Mesenchymal stem cell (in vitro differentiated cells and primary cell): ENCODE data around the gene MYL4.

ENCODE experiments used
- DNase-seq: peaks from one replicate; pipeline ENCODE4 v3.0.0-alpha.2; 2013
- H2AFZ ChIP-seq: one replicate; pipeline ENCODE4 v1.6.1; 2013; ENCODE audit warnings: low read depth, mild to moderate bottlenecking, control low read depth, inconsistent platforms, low read length, moderate library complexity
- H2AK5ac ChIP-seq: 2 replicates; pipeline ENCODE4 v1.6.1; 2013; ENCODE audit warnings: low read length, moderate library complexity, mild to moderate bottlenecking, inconsistent platforms; ENCODE audit not compliant: severe bottlenecking
- H2BK120ac ChIP-seq: one replicate; pipeline ENCODE4 v1.6.1; 2013; ENCODE audit warnings: low read depth, mild to moderate bottlenecking, inconsistent platforms, low read length, moderate library complexity
- H2BK12ac ChIP-seq, 2 experiments: one replicate each; pipeline ENCODE4 v1.6.1; 2013; ENCODE audit warnings: inconsistent platforms in 2 of 2, low read length in 2 of 2, mild to moderate bottlenecking in 2 of 2, moderate library complexity in 2 of 2, control low read depth in 1 of 2
- H2BK15ac ChIP-seq: one replicate; pipeline ENCODE4 v1.6.1; 2013; ENCODE audit warnings: mild to moderate bottlenecking, low read depth, inconsistent platforms; ENCODE audit not compliant: poor library complexity, severe bottlenecking
- H2BK5ac ChIP-seq: 2 replicates; pipeline ENCODE4 v1.6.1; 2013; ENCODE audit warnings: low read depth, mild to moderate bottlenecking, low read length, control low read depth, inconsistent platforms; ENCODE audit not compliant: poor library complexity, severe bottlenecking
- H3K14ac ChIP-seq, 2 experiments: one replicate each; pipeline ENCODE4 v1.6.1; 2013; ENCODE audit warnings: inconsistent platforms in 2 of 2, low read length in 2 of 2, control low read depth in 1 of 2, mild to moderate bottlenecking in 1 of 2, moderate library complexity in 1 of 2
- H3K18ac ChIP-seq, 2 experiments: one replicate each; pipeline ENCODE4 v1.6.1; 2013; ENCODE audit warnings: inconsistent platforms in 2 of 2, low read length in 2 of 2, control low read depth in 1 of 2, low read depth in 1 of 2, mild to moderate bottlenecking in 1 of 2
- H3K23ac ChIP-seq, 2 experiments: one replicate each; pipeline ENCODE4 v1.6.1; 2013; ENCODE audit warnings: inconsistent platforms in 2 of 2, low read length in 2 of 2, mild to moderate bottlenecking in 2 of 2, moderate library complexity in 2 of 2, control low read depth in 1 of 2
- H3K27ac ChIP-seq: 2 replicates; pipeline ENCODE4 v1.5.1; 2013; ENCODE audit warnings: mild to moderate bottlenecking, moderate library complexity, low read length, control low read depth, inconsistent platforms; ENCODE audit not compliant: poor library complexity, severe bottlenecking
- H3K27me3 ChIP-seq, 2 experiments: 2 replicates each; pipeline versions ENCODE4 v1.6.1 to v1.7.0; 2013; ENCODE audit warnings: low read length in 2 of 2, mild to moderate bottlenecking in 2 of 2, moderate library complexity in 2 of 2, control low read depth in 1 of 2, inconsistent platforms in 1 of 2; ENCODE audit not compliant: control insufficient read depth in 1 of 2, insufficient read depth in 1 of 2
- H3K36me3 ChIP-seq, 2 experiments: 2 replicates each; pipeline versions ENCODE4 v1.6.1 to v1.7.0; 2013; ENCODE audit warnings: low read length in 2 of 2, control low read depth in 1 of 2, inconsistent platforms in 1 of 2, low read depth in 1 of 2, mild to moderate bottlenecking in 1 of 2; ENCODE audit not compliant: insufficient read depth in 2 of 2, control insufficient read depth in 1 of 2
- H3K4ac ChIP-seq, 2 experiments: one replicate each; pipeline ENCODE4 v1.6.1; 2013; ENCODE audit warnings: inconsistent platforms in 2 of 2, low read length in 2 of 2, mild to moderate bottlenecking in 2 of 2, moderate library complexity in 2 of 2, control low read depth in 1 of 2, low read depth in 1 of 2
- H3K4me1 ChIP-seq: 2 replicates; pipeline ENCODE4 v1.6.1; 2013; ENCODE audit warnings: low read depth, low read length, control low read depth; ENCODE audit not compliant: control insufficient read depth, insufficient read depth
- H3K4me2 ChIP-seq: 2 replicates; pipeline ENCODE4 v1.6.1; 2013; ENCODE audit warnings: low read length, mild to moderate bottlenecking, inconsistent platforms; ENCODE audit not compliant: poor library complexity, severe bottlenecking
- H3K4me3 ChIP-seq, 2 experiments: 2 replicates each; pipeline versions ENCODE4 v1.5.1 to v1.7.0; 2013; ENCODE audit warnings: low read length in 2 of 2, mild to moderate bottlenecking in 2 of 2, control low read depth in 1 of 2, low read depth in 1 of 2; ENCODE audit not compliant: insufficient read depth in 1 of 2
- H3K79me1 ChIP-seq: replicated peaks from 2 replicates; pipeline ENCODE4 v1.6.1; 2013; ENCODE audit warnings: mild to moderate bottlenecking, control low read depth, low read length, inconsistent platforms; ENCODE audit not compliant: poor library complexity, severe bottlenecking
- H3K9ac ChIP-seq: 2 replicates; pipeline ENCODE4 v1.7.0; 2013; ENCODE audit warnings: mild to moderate bottlenecking, low read length, moderate library complexity
- H3K9me3 ChIP-seq: 2 replicates; pipeline ENCODE4 v1.7.0; 2013; ENCODE audit warnings: mild to moderate bottlenecking, low read length; ENCODE audit not compliant: control insufficient read depth
- H4K8ac ChIP-seq: one replicate; pipeline ENCODE4 v1.6.1; 2013; ENCODE audit warnings: inconsistent platforms, mild to moderate bottlenecking, low read length, moderate library complexity
- H4K91ac ChIP-seq: one replicate; pipeline ENCODE4 v1.6.1; 2013; ENCODE audit warnings: mild to moderate bottlenecking, low read length, inconsistent platforms
- WGBS: methylation state at CpG from one replicate; pipeline ENCODE4 v1.1.7; 2013; ENCODE audit warnings: mixed read lengths; 5-methylcytosine and 5-hydroxymethylcytosine counted together

Gene MYL4

GRCh38 chr17:47205419-47205963 lies 3.7 kb upstream of the MYL4 start:
- Histone ChIP-seq H4K91ac (no peak overlapping the region), H3K27ac (peak overlapping the region; percentile 94), H3K4me1 (peaks cover 30% of the 10 kb centered on the region), H3K14ac (no peak overlapping the region), H3K4ac (peak overlapping the region in 1 of 2 experiments; percentile 16), H2BK5ac (peak overlapping the region; percentile 95), H3K18ac (peak overlapping the region in 1 of 2 experiments; percentile 59), H2AFZ (no peak overlapping the region), H2AK5ac (peak overlapping the region; percentile 73), H3K9ac (peak overlapping the region; percentile 63), H3K4me2 (peak overlapping the region; percentile 41), H3K79me1 (no peaks in the 10 kb centered on the region), H2BK120ac (no peak overlapping the region), H2BK12ac (peak overlapping the region in 1 of 2 experiments; percentile 68), H3K23ac (no peak overlapping the region), H4K8ac (no peak overlapping the region), H2BK15ac (peak overlapping the region; percentile 44), H3K4me3 (peak overlapping the region in 1 of 2 experiments; percentile 50), H3K36me3 (no peaks in the 10 kb centered on the region), H3K9me3 (no peaks in the 10 kb centered on the region), H3K27me3 (no peaks in the 10 kb centered on the region)
- 65% methylated on average over 9 of the region's 9 CpGs for WGBS
- DNase-seq = peak; percentile 77

DNA sequence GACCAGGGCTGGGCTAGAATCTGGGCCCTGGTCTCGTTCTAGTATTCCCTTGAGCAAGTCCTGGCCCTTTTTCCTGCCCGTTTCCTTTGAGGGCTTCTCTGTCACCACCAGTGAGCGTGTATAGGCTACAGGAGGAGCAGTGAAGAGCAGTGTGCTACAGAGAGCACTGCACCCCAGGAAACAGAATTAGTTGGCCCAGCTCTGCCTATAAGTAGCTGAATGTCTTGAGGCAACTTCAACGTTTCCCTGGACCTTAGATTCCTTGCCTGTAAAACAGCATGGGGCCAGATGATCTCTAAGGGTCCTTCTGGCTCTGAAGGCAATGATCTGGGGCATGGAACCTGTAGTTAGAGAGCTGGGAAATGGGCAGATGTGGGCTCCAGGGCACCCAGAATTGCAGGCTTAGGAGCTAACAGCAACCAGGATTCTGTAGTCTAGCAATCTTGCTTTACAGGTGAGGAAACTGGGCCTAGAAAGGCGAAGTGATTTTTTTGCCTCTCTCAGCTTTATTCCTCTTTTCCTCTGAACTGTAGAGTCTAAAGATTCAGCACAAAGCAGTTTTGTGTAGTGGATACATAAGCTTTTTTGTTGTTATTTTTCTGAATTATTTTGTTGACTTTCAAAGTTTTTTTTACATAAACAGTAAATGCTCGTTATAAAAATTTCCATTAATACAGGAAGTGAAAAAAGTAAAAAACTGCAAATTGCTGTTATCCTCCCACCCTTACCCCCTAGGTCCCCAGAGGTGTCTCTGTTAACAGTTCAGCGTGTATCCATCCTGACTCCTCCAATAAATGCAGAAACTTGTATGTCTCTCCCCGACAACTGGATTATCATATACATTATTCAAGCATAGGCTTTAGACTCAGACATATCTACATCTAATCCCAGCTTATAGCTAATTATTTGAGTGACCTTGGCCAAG lies 1.7 kb upstream of the MYL4 start:
- no peaks in the 10 kb centered on the region for H3K9me3 ChIP-seq
- peak overlapping the region in 1 of 2 experiments; percentile 59 for H3K4ac ChIP-seq
- H3K9ac ChIP-seq = no peak overlapping the region
- no peak overlapping the region for H4K91ac ChIP-seq
- no peak overlapping the region for H3K4me2 ChIP-seq
- 82% methylated on average over 8 of the region's 8 CpGs for WGBS
- no peak overlapping the region for H3K23ac ChIP-seq
- H2BK12ac ChIP-seq = peak overlapping the region in 1 of 2 experiments; percentile 31
- no peak overlapping the region for H3K27ac ChIP-seq
- H2BK5ac ChIP-seq = no peak overlapping the region
- H3K79me1 ChIP-seq = no peaks in the 10 kb centered on the region
- no peak overlapping the region for H3K14ac ChIP-seq
- H2BK15ac ChIP-seq = no peak overlapping the region
- H2AFZ ChIP-seq = no peak overlapping the region
- peak overlapping the region; percentile 92 for H2AK5ac ChIP-seq
- no peak overlapping the region for H2BK120ac ChIP-seq
- H3K4me1 ChIP-seq = peaks cover 30% of the 10 kb centered on the region
- H3K18ac ChIP-seq = no peak overlapping the region
- H3K4me3 ChIP-seq = no peak overlapping the region
- no peak for DNase-seq
- H4K8ac ChIP-seq = peak overlapping the region; percentile 1
- no peaks in the 10 kb centered on the region for H3K36me3 ChIP-seq
- H3K27me3 ChIP-seq = no peaks in the 10 kb centered on the region

DNA sequence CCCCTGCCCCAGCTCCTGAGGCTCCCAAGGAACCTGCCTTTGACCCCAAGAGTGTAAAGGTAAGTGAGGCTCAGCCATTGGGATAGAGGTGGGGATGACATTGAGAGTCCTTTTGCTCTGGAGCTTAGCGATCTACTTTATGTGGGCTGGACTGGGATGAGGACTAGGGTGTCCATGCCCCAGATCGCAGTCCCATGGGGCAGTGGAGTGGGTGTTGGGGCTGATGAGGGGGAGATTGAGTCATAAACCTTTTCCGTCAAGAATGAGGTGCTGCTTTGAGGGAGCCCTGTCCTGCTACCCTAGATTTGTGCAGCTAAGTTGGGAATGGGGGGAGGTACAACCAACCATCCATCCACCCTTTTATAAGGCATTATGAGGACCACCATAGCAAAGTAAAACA lies 351 bp downstream of the MYL4 start:
- Histone ChIP-seq H3K9ac (no peak overlapping the region), H4K8ac (no peak overlapping the region), H3K23ac (no peak overlapping the region), H3K4me3 (no peak overlapping the region), H3K9me3 (no peaks in the 10 kb centered on the region), H4K91ac (no peak overlapping the region), H2BK12ac (peak overlapping the region in 1 of 2 experiments; percentile 57), H2BK15ac (peak overlapping the region; percentile 29), H2AFZ (no peak overlapping the region), H3K18ac (no peak overlapping the region), H3K79me1 (no peaks in the 10 kb centered on the region), H3K4me1 (peaks cover 26% of the 10 kb centered on the region), H2AK5ac (peak overlapping the region; percentile 79), H2BK5ac (no peak overlapping the region), H3K27ac (no peak overlapping the region), H3K4ac (peak overlapping the region in 1 of 2 experiments; percentile 24), H3K27me3 (no peaks in the 10 kb centered on the region), H3K4me2 (no peak overlapping the region), H3K36me3 (no peaks in the 10 kb centered on the region), H3K14ac (no peak overlapping the region), H2BK120ac (no peak overlapping the region)
- 92% methylated on average over 2 of the region's 3 CpGs for WGBS
- no peak for DNase-seq

DNA sequence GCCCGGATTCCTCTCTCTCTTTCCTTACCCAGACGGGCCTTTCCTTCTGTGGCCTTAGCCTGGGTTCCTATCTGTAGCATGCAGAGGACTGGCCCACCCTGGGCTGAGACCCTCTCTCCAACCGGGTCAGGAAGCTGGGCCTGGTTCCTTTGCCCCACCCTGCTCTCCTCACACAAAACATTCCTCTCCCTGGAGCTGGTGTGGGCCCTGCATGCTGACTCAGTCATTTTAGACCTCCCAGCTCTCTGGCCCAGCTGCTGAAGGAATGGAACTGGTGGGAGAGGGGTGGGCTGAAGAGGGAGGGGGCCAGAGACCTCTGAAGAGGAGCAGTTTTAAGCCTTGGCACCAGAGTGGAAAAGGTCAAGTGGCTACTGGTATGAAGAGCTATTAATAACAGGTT lies 957 bp downstream of the MYL4 start:
- Histone ChIP-seq H2AK5ac (peak overlapping the region; percentile 37), H2BK5ac (no peak overlapping the region), H2BK12ac (no peak overlapping the region), H3K27ac (no peak overlapping the region), H4K91ac (no peak overlapping the region), H2AFZ (no peak overlapping the region), H3K9me3 (no peaks in the 10 kb centered on the region), H3K36me3 (no peaks in the 10 kb centered on the region), H4K8ac (peak overlapping the region; percentile 20), H3K14ac (no peak overlapping the region), H3K18ac (no peak overlapping the region), H2BK120ac (no peak overlapping the region), H3K4me1 (peaks cover 23% of the 10 kb centered on the region), H3K27me3 (no peaks in the 10 kb centered on the region), H3K4ac (no peak overlapping the region), H3K79me1 (no peaks in the 10 kb centered on the region), H3K9ac (no peak overlapping the region), H3K4me3 (no peak overlapping the region), H2BK15ac (no peak overlapping the region), H3K4me2 (no peak overlapping the region), H3K23ac (no peak overlapping the region)
- 43% methylated on average over 3 of the region's 3 CpGs for WGBS
- DNase-seq = no peak
